OCI-M2 (cell line): Measurements from ENCODE around the gene FAM234B.
"Not testable (repeated sequence)": the region's sequence is repeated elsewhere in the genome, so short reads cannot be mapped to it uniquely, and the experiment has no call there.

Source experiments
- DNase-seq: peaks from one replicate; lab custom pipeline; 2025; ENCODE audit not compliant: unreplicated experiment; lab: John Stamatoyannopoulos, UW

FAM234B gene

GRCh38 chr12:13023811-13024530 is 20.2 kb upstream of the FAM234B start:
- no peak for DNase-seq

GRCh38 chr12:13024531-13024916 is 19.7 kb upstream of the FAM234B start:
- no peak for DNase-seq

GRCh38 chr12:13026286-13026685 is 17.9 kb upstream of the FAM234B start:
- DNase-seq, result no peak

GRCh38 chr12:13027032-13027431 is 17.1 kb upstream of the FAM234B start:
- no peak for DNase-seq

- DNase-seq, result no peak
Observed at GRCh38 chr12:13027508-13027907, 16.7 kb upstream of the FAM234B start.

GRCh38 chr12:13028825-13029570 is 15.2 kb upstream of the FAM234B start:
- DNase-seq, result no peak

- DNase-seq, result no peak
Observed at GRCh38 chr12:13030541-13031291, 13.5 kb upstream of the FAM234B start.

- no peak for DNase-seq
Observed at GRCh38 chr12:13032164-13032563, 12.0 kb upstream of the FAM234B start.

GRCh38 chr12:13033476-13033875 is 10.7 kb upstream of the FAM234B start:
- no peak for DNase-seq

GRCh38 chr12:13035335-13035734 is 8.8 kb upstream of the FAM234B start:
- DNase-seq, result not testable (repeated sequence)

GRCh38 chr12:13036881-13037280 is 7.3 kb upstream of the FAM234B start:
- no peak for DNase-seq

- no peak for DNase-seq
Observed at GRCh38 chr12:13038491-13039161, 5.6 kb upstream of the FAM234B start.

GRCh38 chr12:13039328-13039956 is 4.7 kb upstream of the FAM234B start:
- no peak for DNase-seq

- DNase-seq, result no peak
Observed at GRCh38 chr12:13041224-13041623, 3.0 kb upstream of the FAM234B start.

- no peak for DNase-seq
Observed at GRCh38 chr12:13042666-13043230, 1.4 kb upstream of the FAM234B start.

- DNase-seq, result no peak
Observed at GRCh38 chr12:13044906-13045299, 722 bp downstream of the FAM234B start.

- no peak for DNase-seq
Observed at GRCh38 chr12:13045816-13046215, 1.6 kb downstream of the FAM234B start.

GRCh38 chr12:13046964-13047363 is 2.8 kb downstream of the FAM234B start:
- no peak for DNase-seq

- DNase-seq, result no peak
Observed at GRCh38 chr12:13049816-13050215, 5.6 kb downstream of the FAM234B start.

GRCh38 chr12:13052421-13052820 is 8.2 kb downstream of the FAM234B start:
- no peak for DNase-seq
